Dendritic cell treated with granulocyte-macrophage colony-stimulating factor and Interleukin-4, amounts not matched to agents 40 ng/mL and 50 ng/mL, for 4 days (primary cell): ENCODE data around the gene POLR3GL.
"Not testable (repeated sequence)": the region's sequence is repeated elsewhere in the genome, so short reads cannot be mapped to it uniquely, and the experiment has no call there.

Source experiments
- H3K27ac Mint-ChIP-seq: one replicate; pipeline ENCODE4 v1.8.0; 2022; ENCODE audit warnings: mild to moderate bottlenecking, mixed read lengths
- H3K27me3 Mint-ChIP-seq: one replicate; pipeline ENCODE4 v1.8.0; 2022; ENCODE audit warnings: mild to moderate bottlenecking, mixed read lengths
- H3K36me3 Mint-ChIP-seq: one replicate; pipeline ENCODE4 v1.8.0; 2022; ENCODE audit warnings: low read depth, mixed read lengths
- H3K4me1 Mint-ChIP-seq: one replicate; pipeline ENCODE4 v1.8.0; 2022; ENCODE audit warnings: low read depth, mixed read lengths
- H3K4me3 Mint-ChIP-seq: one replicate; pipeline ENCODE4 v1.8.0; 2022; ENCODE audit warnings: mild to moderate bottlenecking, moderate library complexity, mixed read lengths
- H3K9me3 Mint-ChIP-seq: one replicate; pipeline ENCODE4 v1.8.0; 2022; ENCODE audit warnings: mixed read lengths
- intact Hi-C: fragments of 100-400 bp; cut with micrococcal nuclease; formaldehyde crosslinking; loops from one replicate; pipeline ENCODE4 v1.15.0; 2022

POLR3GL gene

DNA sequence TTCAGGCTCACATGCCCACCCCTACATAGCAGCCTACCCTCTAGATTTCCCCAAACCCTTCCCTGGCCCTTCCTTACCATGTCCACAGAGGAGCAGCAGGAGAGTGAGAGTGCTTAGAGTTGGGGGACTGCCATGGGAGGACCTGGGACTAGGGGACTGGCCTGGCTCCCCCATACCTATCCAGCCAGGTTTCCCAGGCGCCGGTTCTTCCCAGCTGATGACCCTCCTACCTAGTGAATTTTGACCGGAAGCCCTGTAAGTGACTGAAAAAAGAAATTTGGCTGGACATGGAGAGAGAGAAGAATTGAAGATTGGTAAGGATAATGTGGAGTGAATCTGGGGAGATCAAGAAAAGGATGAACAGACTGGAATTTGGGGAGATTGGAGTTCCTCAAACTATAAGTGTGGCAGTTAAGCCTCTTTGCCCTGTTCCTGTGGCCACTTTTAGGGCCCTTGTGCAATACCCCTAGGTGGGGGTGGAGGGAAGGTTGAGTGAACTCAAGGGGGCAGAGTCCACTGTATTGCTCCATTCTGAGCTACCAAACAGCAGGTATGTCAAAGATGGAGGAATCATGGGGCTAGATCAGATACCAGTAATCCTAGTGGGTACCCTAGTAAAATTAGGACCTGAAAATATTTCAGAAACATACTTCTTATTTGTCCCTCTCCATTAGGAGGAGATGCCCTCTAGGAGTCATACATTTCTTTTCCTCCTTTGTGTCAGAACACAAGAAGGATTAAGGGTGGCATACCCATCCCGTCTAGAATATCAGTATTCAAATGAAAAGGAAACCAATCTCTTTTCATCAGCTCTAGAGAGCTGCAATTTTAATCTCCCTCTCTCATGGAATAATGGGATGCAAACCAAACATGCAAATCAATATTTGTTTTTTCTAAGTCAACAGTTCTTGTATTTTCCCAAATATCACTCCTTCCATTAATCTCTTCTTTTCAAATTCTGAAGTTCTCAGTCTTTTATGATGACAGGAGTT lies 55.9 kb downstream of the POLR3GL start:
- intact Hi-C loops: no loop called here
- H3K9me3 Mint-ChIP-seq: no peaks in the 10 kb centered on the region
- no peak overlapping the region for H3K4me3 Mint-ChIP-seq
- peaks cover 24% of the 10 kb centered on the region for H3K4me1 Mint-ChIP-seq
- H3K27ac Mint-ChIP-seq: no peak overlapping the region
- no peaks in the 10 kb centered on the region for H3K36me3 Mint-ChIP-seq
- peaks cover 43% of the 10 kb centered on the region for H3K27me3 Mint-ChIP-seq

DNA sequence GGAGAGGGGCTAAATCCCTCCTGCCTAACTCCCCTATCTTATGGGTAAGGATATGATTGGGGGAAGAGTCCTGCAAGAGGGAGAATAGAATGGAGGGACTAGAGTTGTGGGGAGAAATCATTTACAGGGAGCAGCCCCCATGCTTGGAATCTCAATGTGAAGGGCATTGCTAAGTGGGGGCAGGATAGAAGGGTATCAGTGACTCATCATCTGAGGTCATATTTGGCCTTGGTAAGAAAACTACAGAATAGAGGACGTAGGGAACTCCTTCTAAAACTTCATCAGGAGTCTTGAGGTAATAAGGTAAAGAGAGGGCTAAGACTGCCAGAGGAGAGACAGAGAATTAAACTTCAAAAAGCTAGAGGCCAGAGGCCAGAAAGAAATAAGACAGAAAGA lies 56.6 kb downstream of the POLR3GL start:
- peaks cover 24% of the 10 kb centered on the region for H3K4me1 Mint-ChIP-seq
- H3K27me3 Mint-ChIP-seq: peaks cover 41% of the 10 kb centered on the region
- intact Hi-C loops: no loop called here
- H3K4me3 Mint-ChIP-seq: no peak overlapping the region
- H3K9me3 Mint-ChIP-seq: no peaks in the 10 kb centered on the region
- H3K27ac Mint-ChIP-seq: no peak overlapping the region
- no peaks in the 10 kb centered on the region for H3K36me3 Mint-ChIP-seq

DNA sequence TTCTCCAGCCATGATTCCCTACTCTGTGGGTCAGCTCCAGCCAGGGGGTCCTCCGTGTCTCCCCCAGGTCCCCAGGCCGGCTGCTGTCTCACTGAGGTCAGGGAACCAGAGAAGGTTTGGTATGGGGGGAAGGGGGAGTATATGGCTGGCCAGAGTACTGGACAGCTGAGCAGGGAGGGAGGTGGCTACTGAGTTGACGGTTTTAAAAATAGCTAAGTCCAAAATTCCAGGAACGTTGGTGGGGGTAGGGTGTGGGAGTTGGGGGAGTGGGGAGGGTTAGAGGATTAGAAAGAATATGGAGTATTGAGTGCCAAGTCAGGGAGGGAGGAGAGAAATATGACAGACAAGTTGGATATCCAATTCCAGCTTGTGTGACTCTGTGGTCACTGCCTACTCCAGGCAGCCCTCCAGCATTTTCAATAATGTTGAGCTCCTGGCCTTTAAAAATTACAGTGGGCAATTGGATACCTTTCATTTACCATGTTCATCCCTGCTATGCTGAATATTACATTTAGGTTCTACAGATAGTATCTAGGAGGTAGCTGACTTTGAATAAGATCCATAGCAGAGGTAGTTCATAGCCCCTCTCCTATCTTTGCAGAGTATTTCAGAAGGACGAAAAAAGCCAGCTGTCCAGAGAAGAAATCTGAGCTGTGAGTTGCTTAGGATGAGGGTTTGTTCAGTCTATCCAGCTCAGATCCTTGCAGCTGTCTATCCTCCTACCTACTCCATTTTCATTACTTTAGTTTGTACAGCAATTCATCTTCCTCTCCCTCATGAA lies 57.3 kb downstream of the POLR3GL start, which contains the start of gene HJV:
HJV (minus strand) TSS at position 114 of the 781 bp plus-strand sequence. CDS start 1,504 bp downstream, outside the sequence.
- Mint-ChIP-seq H3K9me3 (no peaks in the 10 kb centered on the region), H3K27me3 (peaks cover 41% of the 10 kb centered on the region), H3K4me1 (peaks cover 24% of the 10 kb centered on the region), H3K36me3 (no peaks in the 10 kb centered on the region), H3K27ac (no peak within 1 kb of the TSS), H3K4me3 (no peak within 1 kb of the TSS)
- intact Hi-C loops: no loop called here

DNA sequence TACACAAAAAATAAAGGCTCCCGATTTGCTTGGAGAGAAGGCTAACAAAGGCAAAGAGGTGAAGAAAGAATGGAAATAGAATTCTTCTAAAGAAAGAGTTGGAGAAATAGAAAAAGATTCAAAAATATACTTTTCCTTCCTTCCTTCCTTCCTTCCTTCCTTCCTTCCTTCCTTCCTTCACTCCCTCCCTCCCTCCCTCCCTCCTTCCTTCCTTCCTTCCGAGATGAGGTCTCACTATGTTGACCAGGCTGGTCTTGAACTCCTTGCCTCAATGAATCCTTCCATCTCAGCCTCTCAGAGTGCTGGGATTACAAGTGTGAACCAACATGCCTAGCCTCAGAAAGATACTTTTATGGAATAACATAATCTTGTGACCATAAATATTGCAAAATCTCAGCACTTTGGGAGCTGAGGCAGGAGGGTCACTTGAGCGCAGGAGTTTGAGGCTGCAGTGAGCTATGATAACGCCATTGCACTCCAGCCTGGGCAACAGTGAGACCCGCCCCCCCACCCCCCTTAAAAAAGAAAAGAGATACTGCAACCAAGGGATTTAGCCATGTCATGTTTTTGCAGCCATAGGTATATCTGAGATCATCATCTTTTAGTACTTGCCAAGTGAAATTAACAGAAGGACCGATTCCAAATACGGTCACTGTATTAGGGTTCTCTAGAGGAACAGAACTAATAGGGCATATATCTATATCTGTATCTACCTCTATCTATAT lies 58.1 kb downstream of the POLR3GL start:
- Mint-ChIP-seq H3K4me3 (no peak overlapping the region), H3K9me3 (no peaks in the 10 kb centered on the region), H3K27me3 (peaks cover 40% of the 10 kb centered on the region), H3K27ac (no peak overlapping the region), H3K4me1 (peaks cover 24% of the 10 kb centered on the region), H3K36me3 (no peaks in the 10 kb centered on the region)
- intact Hi-C loops: no loop called here

DNA sequence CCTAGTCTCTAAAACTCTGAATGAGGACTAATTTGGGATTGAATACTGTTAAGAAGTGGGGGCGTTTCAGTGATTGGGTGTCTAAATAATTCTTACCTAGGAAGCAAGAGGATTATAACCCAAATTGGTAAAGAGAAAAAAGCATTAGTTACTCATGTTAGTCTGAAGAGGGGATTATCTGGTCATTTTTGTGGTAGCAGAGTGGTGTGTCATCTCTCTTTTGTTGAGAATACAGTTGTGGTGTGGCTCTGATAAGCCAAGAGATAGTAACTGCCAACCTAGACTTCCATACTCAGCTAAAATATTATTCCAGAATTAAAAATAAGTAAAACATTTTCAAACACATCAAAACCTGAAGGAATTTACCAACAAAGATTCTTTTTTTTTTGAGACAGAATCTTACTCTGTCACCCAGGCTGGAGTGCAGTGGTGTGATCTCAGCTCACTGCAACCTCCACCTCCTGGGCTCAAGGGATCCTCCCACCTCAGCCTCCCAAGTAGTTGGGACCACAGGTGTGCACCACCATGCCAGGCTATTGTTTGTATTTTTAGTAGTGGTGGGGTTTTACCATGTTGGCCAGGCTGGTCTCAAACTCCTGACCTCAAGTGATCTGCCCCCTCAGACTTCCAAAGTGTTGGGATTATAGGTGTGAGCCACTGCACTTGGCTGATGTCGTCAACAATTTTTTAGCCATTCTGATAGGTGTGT lies 61.5 kb downstream of the POLR3GL start:
- H3K27ac Mint-ChIP-seq, H3K4me1 Mint-ChIP-seq, H3K36me3 Mint-ChIP-seq, intact Hi-C loops, H3K9me3 Mint-ChIP-seq, H3K4me3 Mint-ChIP-seq: not testable (repeated sequence)
- H3K27me3 Mint-ChIP-seq: peaks cover 14% of the 10 kb centered on the region

DNA sequence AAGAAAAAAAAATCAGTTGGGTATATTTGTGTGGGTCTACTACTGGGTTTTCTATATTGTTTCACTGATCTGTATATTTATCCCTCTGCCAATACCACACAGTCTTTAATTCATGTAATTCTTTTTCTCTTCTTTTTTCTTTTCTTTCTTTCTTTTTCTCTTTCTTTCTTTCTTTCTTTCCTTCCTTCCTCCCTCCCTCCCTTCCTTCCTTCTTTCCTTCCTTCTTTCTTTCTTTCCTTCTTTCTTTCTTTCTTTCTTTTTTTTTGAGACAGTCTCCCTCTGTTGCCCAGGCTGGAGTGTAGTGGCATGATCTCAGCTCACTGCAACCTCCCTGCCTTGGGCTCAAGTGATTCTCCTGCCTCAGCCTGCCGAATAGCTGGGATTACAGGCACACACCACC lies 62.2 kb downstream of the POLR3GL start:
- peaks cover 11% of the 10 kb centered on the region for H3K27me3 Mint-ChIP-seq
- H3K4me3 Mint-ChIP-seq, H3K4me1 Mint-ChIP-seq, intact Hi-C loops, H3K36me3 Mint-ChIP-seq, H3K9me3 Mint-ChIP-seq, H3K27ac Mint-ChIP-seq: not testable (repeated sequence)
